K562 (cell line): ENCODE data around the gene IL27RA. TPM values are rescaled to one million over a fixed set of nuclear protein-coding genes. Genes with fewer than 3 reads are reported as not detected.
A peak's percentile ranks its signal among the peaks of the same experiment; 100 is the strongest.

Source experiments
- ARHGAP35 ChIP-seq: fragments of 450-650 bp; IDR thresholded peaks from 2 replicates; pipeline ENCODE4 v1.6.1; 2018; ENCODE audit not compliant: partially characterized antibody
- ATF6 ChIP-seq: sonication (generic); formaldehyde crosslinking; IDR thresholded peaks from 2 replicates; pipeline ENCODE4 v1.4.0; 2020; ENCODE audit warnings: mild to moderate bottlenecking, missing genetic modification reagents
- HDAC2 ChIP-seq: fragments of 450-650 bp; IDR thresholded peaks from 2 replicates; pipeline ENCODE4 v1.6.1; 2016; ENCODE audit warnings: mild to moderate bottlenecking
- KDM2B ChIP-seq: fragments of 250-450 bp; sonication (Bioruptor Pico); IDR thresholded peaks from 2 replicates; pipeline ENCODE4 v1.8.0; 2021; ENCODE audit warnings: mild to moderate bottlenecking, moderate library complexity
- MCM3 ChIP-seq: fragments of 450-650 bp; IDR thresholded peaks from 2 replicates; pipeline ENCODE4 v1.6.1; 2016
- SETDB1 ChIP-seq: IDR thresholded peaks from one replicate; pipeline ENCODE4 v1.6.1; 2012; ENCODE audit warnings: low read length, control low read depth, inconsistent platforms
- SMAD3 ChIP-seq: fragments of 450-650 bp; formaldehyde crosslinking; conservative IDR thresholded peaks from 2 replicates; pipeline ENCODE4 v1.4.0; 2020; ENCODE audit warnings: mild to moderate bottlenecking
- polyA plus RNA-seq, 8 experiments: library from polyadenylated mRNA; depleted of rRNA in 4 of 8; stranded (reverse) in 5 of 8; unstranded in 3 of 8; fragments of >200 nt; fragmentation: Nextera tagmentation in 2 of 8; fragmentation: Illumina TruSeq in 1 of 8; extraction: Ambion mirVana in 2 of 8; extraction: Trizol in 1 of 8; gene quantifications; 2 replicates each; pipeline versions ENCODE4 v1.2.1 to v1.2.3, GENCODE V29; 2011 to 2014; ENCODE audit warnings: inconsistent platforms in 1 of 8, missing spikeins in 1 of 8
- total RNA-seq, 7 experiments: library from RNA; depleted of rRNA in 6 of 7; stranded (reverse); fragments of >200 nt in 6 of 7; fragmentation: Illumina TruSeq in 2 of 7; extraction: Trizol in 2 of 7; gene quantifications; 2 replicates each; pipeline versions ENCODE4 v1.2.1 to v1.2.3, GENCODE V29; 2011 to 2021; ENCODE audit warnings: low replicate concordance in 1 of 7
- TF ChIP-seq, protein P1 (sequence below): fragments of 450-650 bp; formaldehyde crosslinking; IDR thresholded peaks from 2 replicates; pipeline ENCODE4 v1.4.0; 2020; ENCODE audit warnings: mild to moderate bottlenecking
- TF ChIP-seq, protein P2 (sequence below): fragments of 450-650 bp; IDR thresholded peaks from 2 replicates; pipeline ENCODE4 v1.6.1; 2016; ENCODE audit warnings: mild to moderate bottlenecking, moderate library complexity

The IL27RA gene
- total and polyA plus RNA-seq, 9 of the 15 experiments (the other 6 are each of a cell fraction or from before 2014, with no cell fraction given), result 1.9 to 15.9 (median 12.0) TPM

- TF ChIP-seq, protein P1, sequence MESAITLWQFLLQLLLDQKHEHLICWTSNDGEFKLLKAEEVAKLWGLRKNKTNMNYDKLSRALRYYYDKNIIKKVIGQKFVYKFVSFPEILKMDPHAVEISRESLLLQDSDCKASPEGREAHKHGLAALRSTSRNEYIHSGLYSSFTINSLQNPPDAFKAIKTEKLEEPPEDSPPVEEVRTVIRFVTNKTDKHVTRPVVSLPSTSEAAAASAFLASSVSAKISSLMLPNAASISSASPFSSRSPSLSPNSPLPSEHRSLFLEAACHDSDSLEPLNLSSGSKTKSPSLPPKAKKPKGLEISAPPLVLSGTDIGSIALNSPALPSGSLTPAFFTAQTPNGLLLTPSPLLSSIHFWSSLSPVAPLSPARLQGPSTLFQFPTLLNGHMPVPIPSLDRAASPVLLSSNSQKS (CRISPR knock-in tag), result no peak
- TF ChIP-seq, protein P2, sequence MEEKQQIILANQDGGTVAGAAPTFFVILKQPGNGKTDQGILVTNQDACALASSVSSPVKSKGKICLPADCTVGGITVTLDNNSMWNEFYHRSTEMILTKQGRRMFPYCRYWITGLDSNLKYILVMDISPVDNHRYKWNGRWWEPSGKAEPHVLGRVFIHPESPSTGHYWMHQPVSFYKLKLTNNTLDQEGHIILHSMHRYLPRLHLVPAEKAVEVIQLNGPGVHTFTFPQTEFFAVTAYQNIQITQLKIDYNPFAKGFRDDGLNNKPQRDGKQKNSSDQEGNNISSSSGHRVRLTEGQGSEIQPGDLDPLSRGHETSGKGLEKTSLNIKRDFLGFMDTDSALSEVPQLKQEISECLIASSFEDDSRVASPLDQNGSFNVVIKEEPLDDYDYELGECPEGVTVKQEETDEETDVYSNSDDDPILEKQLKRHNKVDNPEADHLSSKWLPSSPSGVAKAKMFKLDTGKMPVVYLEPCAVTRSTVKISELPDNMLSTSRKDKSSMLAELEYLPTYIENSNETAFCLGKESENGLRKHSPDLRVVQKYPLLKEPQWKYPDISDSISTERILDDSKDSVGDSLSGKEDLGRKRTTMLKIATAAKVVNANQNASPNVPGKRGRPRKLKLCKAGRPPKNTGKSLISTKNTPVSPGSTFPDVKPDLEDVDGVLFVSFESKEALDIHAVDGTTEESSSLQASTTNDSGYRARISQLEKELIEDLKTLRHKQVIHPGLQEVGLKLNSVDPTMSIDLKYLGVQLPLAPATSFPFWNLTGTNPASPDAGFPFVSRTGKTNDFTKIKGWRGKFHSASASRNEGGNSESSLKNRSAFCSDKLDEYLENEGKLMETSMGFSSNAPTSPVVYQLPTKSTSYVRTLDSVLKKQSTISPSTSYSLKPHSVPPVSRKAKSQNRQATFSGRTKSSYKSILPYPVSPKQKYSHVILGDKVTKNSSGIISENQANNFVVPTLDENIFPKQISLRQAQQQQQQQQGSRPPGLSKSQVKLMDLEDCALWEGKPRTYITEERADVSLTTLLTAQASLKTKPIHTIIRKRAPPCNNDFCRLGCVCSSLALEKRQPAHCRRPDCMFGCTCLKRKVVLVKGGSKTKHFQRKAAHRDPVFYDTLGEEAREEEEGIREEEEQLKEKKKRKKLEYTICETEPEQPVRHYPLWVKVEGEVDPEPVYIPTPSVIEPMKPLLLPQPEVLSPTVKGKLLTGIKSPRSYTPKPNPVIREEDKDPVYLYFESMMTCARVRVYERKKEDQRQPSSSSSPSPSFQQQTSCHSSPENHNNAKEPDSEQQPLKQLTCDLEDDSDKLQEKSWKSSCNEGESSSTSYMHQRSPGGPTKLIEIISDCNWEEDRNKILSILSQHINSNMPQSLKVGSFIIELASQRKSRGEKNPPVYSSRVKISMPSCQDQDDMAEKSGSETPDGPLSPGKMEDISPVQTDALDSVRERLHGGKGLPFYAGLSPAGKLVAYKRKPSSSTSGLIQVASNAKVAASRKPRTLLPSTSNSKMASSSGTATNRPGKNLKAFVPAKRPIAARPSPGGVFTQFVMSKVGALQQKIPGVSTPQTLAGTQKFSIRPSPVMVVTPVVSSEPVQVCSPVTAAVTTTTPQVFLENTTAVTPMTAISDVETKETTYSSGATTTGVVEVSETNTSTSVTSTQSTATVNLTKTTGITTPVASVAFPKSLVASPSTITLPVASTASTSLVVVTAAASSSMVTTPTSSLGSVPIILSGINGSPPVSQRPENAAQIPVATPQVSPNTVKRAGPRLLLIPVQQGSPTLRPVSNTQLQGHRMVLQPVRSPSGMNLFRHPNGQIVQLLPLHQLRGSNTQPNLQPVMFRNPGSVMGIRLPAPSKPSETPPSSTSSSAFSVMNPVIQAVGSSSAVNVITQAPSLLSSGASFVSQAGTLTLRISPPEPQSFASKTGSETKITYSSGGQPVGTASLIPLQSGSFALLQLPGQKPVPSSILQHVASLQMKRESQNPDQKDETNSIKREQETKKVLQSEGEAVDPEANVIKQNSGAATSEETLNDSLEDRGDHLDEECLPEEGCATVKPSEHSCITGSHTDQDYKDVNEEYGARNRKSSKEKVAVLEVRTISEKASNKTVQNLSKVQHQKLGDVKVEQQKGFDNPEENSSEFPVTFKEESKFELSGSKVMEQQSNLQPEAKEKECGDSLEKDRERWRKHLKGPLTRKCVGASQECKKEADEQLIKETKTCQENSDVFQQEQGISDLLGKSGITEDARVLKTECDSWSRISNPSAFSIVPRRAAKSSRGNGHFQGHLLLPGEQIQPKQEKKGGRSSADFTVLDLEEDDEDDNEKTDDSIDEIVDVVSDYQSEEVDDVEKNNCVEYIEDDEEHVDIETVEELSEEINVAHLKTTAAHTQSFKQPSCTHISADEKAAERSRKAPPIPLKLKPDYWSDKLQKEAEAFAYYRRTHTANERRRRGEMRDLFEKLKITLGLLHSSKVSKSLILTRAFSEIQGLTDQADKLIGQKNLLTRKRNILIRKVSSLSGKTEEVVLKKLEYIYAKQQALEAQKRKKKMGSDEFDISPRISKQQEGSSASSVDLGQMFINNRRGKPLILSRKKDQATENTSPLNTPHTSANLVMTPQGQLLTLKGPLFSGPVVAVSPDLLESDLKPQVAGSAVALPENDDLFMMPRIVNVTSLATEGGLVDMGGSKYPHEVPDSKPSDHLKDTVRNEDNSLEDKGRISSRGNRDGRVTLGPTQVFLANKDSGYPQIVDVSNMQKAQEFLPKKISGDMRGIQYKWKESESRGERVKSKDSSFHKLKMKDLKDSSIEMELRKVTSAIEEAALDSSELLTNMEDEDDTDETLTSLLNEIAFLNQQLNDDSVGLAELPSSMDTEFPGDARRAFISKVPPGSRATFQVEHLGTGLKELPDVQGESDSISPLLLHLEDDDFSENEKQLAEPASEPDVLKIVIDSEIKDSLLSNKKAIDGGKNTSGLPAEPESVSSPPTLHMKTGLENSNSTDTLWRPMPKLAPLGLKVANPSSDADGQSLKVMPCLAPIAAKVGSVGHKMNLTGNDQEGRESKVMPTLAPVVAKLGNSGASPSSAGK, result peak; percentile 95
- no peak for TF ChIP-seq ARHGAP35
- TF ChIP-seq KDM2B (CRISPR knock-in tag), result peak; percentile 36; the same call in 1 of the 2 replicates
- 0 out of 2 replicates have a peak, but pooled peaks have one; percentile 37 for TF ChIP-seq SMAD3 (CRISPR knock-in tag)
- TF ChIP-seq HDAC2, result no peak; the same call in 1 of the 2 replicates
- TF ChIP-seq ATF6 (CRISPR knock-in tag), result peak; percentile 69; the same call in 1 of the 2 replicates
- TF ChIP-seq MCM3, result no peak
- no peak for TF ChIP-seq SETDB1
Measured at GRCh38 chr19:14031719-14032480, at the start of gene IL27RA (continued).
